D721Med (cell line): Measurements from ENCODE around the gene TYW5.
"Not testable (repeated sequence)": the region's sequence is repeated elsewhere in the genome, so short reads cannot be mapped to it uniquely, and the experiment has no call there.

Source experiments
- DNase-seq: peaks from one replicate; pipeline ENCODE4 v3.0.0; 2011; ENCODE audit warnings: low spot score; ENCODE audit not compliant: insufficient read length
- FAIRE-seq: peaks from 2 replicates; lab custom pipeline; 2011; peaks lifted over from hg19 to GRCh38; lab: Jason Lieb, UNC
- TF ChIP-seq, protein P1 (sequence below): IDR thresholded peaks from 2 replicates; pipeline ENCODE4 v1.5.1; 2012; ENCODE audit warnings: mild to moderate bottlenecking, control low read depth; ENCODE audit not compliant: insufficient read depth; ENCODE audit errors: missing control alignments

Gene TYW5

DNA sequence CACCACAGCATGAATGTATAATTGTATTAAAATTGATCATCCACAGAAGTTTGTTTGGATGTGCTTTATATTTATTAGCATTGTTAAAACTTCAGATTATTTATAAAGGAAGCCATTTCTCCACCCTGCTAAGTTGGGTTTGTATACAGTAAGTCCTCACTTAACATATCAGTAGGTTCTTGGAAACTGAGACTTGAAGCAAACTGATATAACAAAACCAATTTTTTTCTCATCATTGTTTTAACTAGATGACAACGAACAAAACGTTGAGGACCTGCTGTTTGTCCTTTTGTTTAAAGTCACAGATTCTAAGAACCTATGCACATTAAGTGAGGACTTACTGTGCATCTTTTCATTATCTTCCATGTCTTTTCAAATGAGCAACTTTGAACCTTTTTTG is 27.1 kb downstream of the TYW5 start:
- TF ChIP-seq, protein P1, sequence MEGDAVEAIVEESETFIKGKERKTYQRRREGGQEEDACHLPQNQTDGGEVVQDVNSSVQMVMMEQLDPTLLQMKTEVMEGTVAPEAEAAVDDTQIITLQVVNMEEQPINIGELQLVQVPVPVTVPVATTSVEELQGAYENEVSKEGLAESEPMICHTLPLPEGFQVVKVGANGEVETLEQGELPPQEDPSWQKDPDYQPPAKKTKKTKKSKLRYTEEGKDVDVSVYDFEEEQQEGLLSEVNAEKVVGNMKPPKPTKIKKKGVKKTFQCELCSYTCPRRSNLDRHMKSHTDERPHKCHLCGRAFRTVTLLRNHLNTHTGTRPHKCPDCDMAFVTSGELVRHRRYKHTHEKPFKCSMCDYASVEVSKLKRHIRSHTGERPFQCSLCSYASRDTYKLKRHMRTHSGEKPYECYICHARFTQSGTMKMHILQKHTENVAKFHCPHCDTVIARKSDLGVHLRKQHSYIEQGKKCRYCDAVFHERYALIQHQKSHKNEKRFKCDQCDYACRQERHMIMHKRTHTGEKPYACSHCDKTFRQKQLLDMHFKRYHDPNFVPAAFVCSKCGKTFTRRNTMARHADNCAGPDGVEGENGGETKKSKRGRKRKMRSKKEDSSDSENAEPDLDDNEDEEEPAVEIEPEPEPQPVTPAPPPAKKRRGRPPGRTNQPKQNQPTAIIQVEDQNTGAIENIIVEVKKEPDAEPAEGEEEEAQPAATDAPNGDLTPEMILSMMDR = no peak
- FAIRE-seq = peak; percentile 21
- no peak for DNase-seq

DNA sequence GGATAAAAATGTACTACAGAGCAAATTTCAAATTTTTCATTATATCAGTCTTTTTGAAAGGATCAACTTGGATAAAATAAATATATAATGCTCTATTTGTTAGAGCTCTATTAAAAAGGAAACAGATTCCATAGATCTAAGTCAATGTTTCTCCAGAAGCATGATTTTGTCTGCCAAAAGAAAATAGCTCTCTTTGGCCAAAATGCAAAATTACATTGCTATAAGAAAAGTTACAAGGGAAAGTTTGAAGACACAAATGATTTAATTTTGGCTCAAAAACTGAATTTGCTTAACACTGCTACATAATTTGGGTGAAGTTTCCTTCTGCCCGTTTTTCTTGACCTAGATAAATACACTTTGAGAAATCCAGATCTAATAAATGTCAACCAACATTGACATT is 28.5 kb downstream of the TYW5 start:
- TF ChIP-seq, protein P1 = no peak
- FAIRE-seq = no peak
- DNase-seq = no peak

DNA sequence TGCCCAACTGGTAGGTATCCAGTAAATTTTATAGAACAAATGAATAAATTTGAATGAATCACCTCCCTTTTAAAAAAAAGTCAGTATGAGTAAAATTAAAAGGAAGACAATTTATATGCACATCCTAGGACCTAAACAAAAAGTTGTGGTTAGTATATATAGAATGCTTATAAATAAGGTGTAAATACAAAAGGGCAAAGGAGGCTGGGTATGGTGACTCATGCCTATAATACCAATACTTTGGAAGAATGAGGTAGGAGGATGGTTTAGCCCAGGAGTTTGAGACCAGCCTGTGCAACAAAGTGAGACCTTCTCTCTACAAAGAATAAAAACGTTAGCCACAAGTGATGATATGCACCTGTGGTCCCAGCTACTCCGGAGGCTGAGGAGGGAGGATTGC is 31.4 kb downstream of the TYW5 start:
- TF ChIP-seq, protein P1 = no peak
- FAIRE-seq (peak; percentile 25), DNase-seq (no peak)

DNA sequence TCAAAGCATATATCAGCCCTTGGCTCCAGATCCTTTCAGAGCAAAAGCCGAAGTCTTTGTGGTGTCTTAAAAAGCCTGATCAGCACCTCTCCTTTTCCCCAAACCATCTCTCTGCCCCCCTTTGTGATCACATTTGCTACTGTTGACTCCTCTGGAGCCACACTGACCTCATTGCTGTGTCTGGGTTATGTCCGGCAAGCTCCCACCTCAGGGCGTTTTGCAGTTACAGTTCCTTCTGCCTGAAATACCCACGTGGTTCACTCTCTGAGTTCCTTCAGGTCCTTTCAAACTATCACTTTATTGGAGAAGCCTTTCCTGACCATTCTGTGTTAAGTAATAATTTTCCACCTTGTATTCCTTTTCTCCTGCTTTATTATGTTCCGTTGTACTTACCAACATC is 32.4 kb downstream of the TYW5 start:
- no peak for FAIRE-seq

DNA sequence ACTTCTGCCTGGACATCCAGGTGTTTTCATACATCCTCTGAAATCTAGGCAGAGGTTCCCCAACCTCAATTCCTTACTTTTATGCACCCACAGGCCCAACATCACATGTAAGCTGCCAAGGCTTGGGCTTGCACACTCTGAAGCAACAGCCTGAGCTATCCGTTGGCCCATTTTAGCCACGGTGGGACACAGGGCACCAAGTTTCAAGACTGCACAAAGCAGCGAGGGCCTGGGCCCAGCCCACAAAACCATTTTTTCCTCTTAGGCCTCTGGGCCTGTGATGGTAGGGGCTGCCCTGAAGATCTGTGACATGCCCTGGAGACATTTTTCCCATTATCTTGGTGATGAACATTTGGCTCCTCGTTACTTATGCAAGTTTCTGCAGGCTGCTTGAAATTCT is 38.3 kb downstream of the TYW5 start:
- FAIRE-seq = no peak
- TF ChIP-seq, protein P1 = no peak

More for the DNA sequence above, 32.4 kb downstream of the TYW5 start:
- DNase-seq = no peak
- TF ChIP-seq, protein P1 = no peak

DNA sequence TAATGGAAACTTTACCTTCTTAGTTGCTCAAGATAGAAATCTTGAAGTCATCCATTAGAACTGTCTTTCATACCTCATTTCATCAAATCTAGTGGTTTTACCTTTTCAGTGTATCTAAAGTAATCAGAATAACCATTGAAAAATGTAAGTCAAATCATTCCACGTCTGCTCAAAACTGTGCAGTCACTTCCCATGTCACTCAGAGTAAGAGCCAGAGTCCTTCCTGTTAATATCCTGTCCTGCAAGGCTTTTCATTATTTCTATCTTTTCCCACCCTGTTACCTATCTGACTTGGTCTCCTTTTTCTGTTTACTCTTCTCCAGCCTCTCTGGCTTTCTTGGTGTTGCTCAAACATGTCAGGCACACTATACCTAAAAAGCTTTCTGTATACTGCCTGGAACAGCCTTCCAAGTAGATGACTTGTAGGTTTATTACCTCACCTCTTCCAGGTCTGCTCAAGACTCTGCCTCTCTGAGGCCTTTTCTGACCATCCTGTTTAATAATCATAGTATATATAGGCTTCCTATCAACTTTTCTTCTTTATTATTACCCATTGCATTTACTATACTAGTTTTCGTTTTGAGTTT is 40.8 kb downstream of the TYW5 start:
- no peak for FAIRE-seq
- DNase-seq = no peak
- TF ChIP-seq, protein P1 = no peak

More for the DNA sequence above, 38.3 kb downstream of the TYW5 start:
- DNase-seq = no peak

DNA sequence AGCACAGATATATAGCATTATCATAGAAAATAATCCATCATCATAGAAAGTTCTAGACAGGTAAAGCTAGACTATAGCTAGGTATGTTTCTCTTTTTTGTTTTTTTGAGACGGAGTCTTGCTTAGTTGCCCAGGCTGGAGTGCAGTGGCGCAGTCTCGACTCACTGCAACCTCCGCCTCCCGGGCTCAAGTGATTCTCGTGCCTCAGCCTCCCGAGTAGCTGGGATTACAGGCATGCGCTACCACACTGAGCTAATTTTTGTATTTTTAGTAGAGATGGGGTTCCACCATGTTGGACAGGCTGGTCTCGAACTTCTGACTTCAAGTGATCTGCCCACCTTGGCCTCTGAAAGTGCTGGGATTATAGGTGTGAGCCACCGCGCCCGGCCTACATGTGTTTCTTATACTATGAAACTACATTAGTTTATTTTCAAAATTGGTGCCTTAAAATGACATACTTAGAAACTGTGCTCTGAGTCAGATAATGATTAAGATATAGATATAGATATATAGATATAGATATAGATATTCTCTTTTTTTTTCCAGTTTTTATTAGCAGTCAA is 42.7 kb downstream of the TYW5 start:
- FAIRE-seq, DNase-seq: not testable (repeated sequence)
